CD4-positive, CD25-positive, alpha-beta regulatory T cell (primary cell): ENCODE data around the gene QSOX1. TPM values are rescaled to one million over a fixed set of nuclear protein-coding genes. Genes with fewer than 3 reads are reported as not detected.

ENCODE experiments used
- ATAC-seq, 2 donors: fragments of 150-1000 bp; cut with Tn5 transposase; one replicate each; pipeline ENCODE4 v1.10.0; 2021; ENCODE audit warnings: low read depth in 2 of 2, moderate number of reproducible peaks in 2 of 2, moderate library complexity in 1 of 2
- DNase-seq, 3 donors: peaks; one replicate each; pipeline versions ENCODE4 v3.0.0 to v3.0.0-alpha.2; 2012 to 2022; ENCODE audit warnings: mixed read lengths in 1 of 3
- H3K27ac ChIP-seq: one replicate; pipeline ENCODE4 v1.7.0; 2013; ENCODE audit warnings: mild to moderate bottlenecking, low read length; ENCODE audit not compliant: insufficient read depth, poor library complexity, severe bottlenecking
- H3K27me3 ChIP-seq: one replicate; pipeline ENCODE4 v1.7.0; 2013; ENCODE audit warnings: low read length; ENCODE audit not compliant: control insufficient read depth, insufficient read depth
- H3K36me3 ChIP-seq: one replicate; pipeline ENCODE4 v1.7.0; 2013; ENCODE audit warnings: mild to moderate bottlenecking, low read length, moderate library complexity; ENCODE audit not compliant: control insufficient read depth, insufficient read depth
- H3K4me1 ChIP-seq: 2 replicates; pipeline ENCODE4 v1.7.0; 2013; ENCODE audit warnings: mild to moderate bottlenecking, low read length; ENCODE audit not compliant: insufficient read depth, control insufficient read depth, poor library complexity, severe bottlenecking
- H3K4me3 ChIP-seq: one replicate; pipeline ENCODE4 v1.7.0; 2013; ENCODE audit warnings: low read depth, mild to moderate bottlenecking, low read length, moderate library complexity
- H3K9me3 ChIP-seq, 2 experiments: 1 replicate in 1 of 2; 2 replicates in 1 of 2; pipeline ENCODE4 v1.7.0; 2013; ENCODE audit warnings: low read length in 2 of 2, mild to moderate bottlenecking in 1 of 2, moderate library complexity in 1 of 2; ENCODE audit not compliant: control insufficient read depth in 2 of 2
- H3K27ac Mint-ChIP-seq, 3 donors: one replicate each; pipeline ENCODE4 v1.8.0; 2020 to 2022; ENCODE audit warnings: mild to moderate bottlenecking in 3 of 3, mixed read lengths in 3 of 3, moderate library complexity in 2 of 3
- H3K27me3 Mint-ChIP-seq: one replicate; pipeline ENCODE4 v1.8.0; 2022; ENCODE audit warnings: mild to moderate bottlenecking, mixed read lengths
- H3K36me3 Mint-ChIP-seq: one replicate; pipeline ENCODE4 v1.8.0; 2020; ENCODE audit warnings: mixed read lengths
- H3K4me1 Mint-ChIP-seq, 4 donors: one replicate each; pipeline ENCODE4 v1.8.0; 2020 to 2022; ENCODE audit warnings: mixed read lengths in 4 of 4, mild to moderate bottlenecking in 1 of 4
- H3K4me3 Mint-ChIP-seq, 4 donors: one replicate each; pipeline ENCODE4 v1.8.0; 2020 to 2022; ENCODE audit warnings: mild to moderate bottlenecking in 4 of 4, mixed read lengths in 4 of 4, moderate library complexity in 3 of 4
- H3K9me3 Mint-ChIP-seq, 7 donors: one replicate each; pipeline ENCODE4 v1.8.0; 2020 to 2022; ENCODE audit warnings: mixed read lengths in 7 of 7, mild to moderate bottlenecking in 3 of 7, moderate library complexity in 2 of 7
- polyA plus RNA-seq, 4 donors: library from polyadenylated mRNA; unstranded; fragments of 300-500 nt; fragmentation: Illumina TruSeq; gene quantifications; one replicate each; pipeline ENCODE4 v1.2.3, GENCODE V29; 2021
- total RNA-seq: library from RNA; stranded (reverse); gene quantifications from one replicate; pipeline ENCODE4 v1.2.3, GENCODE V29; 2022

The QSOX1 gene
- total and polyA plus RNA-seq, 5 donors from 2014 or later = 8.4 to 19.9 (median 10.7) TPM

GRCh38 chr1:180211860-180212229 lies 57.2 kb downstream of the QSOX1 start:
- no peak for ATAC-seq
- Mint-ChIP-seq H3K36me3 (no peaks in the 10 kb centered on the region), H3K9me3 (peaks cover 0 to 1% (median 0%) of the 10 kb centered on the region in 7 donors), H3K4me3 (no peak overlapping the region), H3K27me3 (peaks cover 23% of the 10 kb centered on the region), H3K27ac (peak overlapping the region in 1 of 3 donors; percentile 57), H3K4me1 (peaks cover 5 to 12% (median 11%) of the 10 kb centered on the region in 4 donors)
- DNase-seq = no peak
- H3K4me1 ChIP-seq = peaks cover 10% of the 10 kb centered on the region
- no peak overlapping the region for H3K27ac ChIP-seq
- no peaks in the 10 kb centered on the region for H3K36me3 ChIP-seq
- H3K27me3 ChIP-seq = no peaks in the 10 kb centered on the region
- no peaks in the 10 kb centered on the region for H3K9me3 ChIP-seq
- H3K4me3 ChIP-seq = no peak overlapping the region

GRCh38 chr1:180213401-180214170 lies 58.9 kb downstream of the QSOX1 start:
- ATAC-seq = peak; percentile 55 to 62
- peaks cover 5 to 12% (median 11%) of the 10 kb centered on the region in 4 donors for H3K4me1 Mint-ChIP-seq
- H3K36me3 Mint-ChIP-seq = no peaks in the 10 kb centered on the region
- Histone ChIP-seq H3K27me3 (no peaks in the 10 kb centered on the region), H3K27ac (no peak overlapping the region), H3K4me3 (peak overlapping the region; percentile 34), H3K36me3 (no peaks in the 10 kb centered on the region), H3K9me3 (no peaks in the 10 kb centered on the region), H3K4me1 (peaks cover 10% of the 10 kb centered on the region)
- no peak overlapping the region for H3K27ac Mint-ChIP-seq
- DNase-seq = peak; percentile 16 to 83 (median 32)
- H3K4me3 Mint-ChIP-seq = peak overlapping the region; percentile 25 to 79 (median 58)
- H3K9me3 Mint-ChIP-seq = peaks cover 0 to 1% (median 0%) of the 10 kb centered on the region in 7 donors
- H3K27me3 Mint-ChIP-seq = peaks cover 20% of the 10 kb centered on the region

GRCh38 chr1:180215856-180216625 lies 61.4 kb downstream of the QSOX1 start:
- no peak for ATAC-seq
- Mint-ChIP-seq H3K27ac (no peak overlapping the region), H3K9me3 (peaks cover 0 to 1% (median 0%) of the 10 kb centered on the region in 7 donors), H3K36me3 (no peaks in the 10 kb centered on the region), H3K4me3 (no peak overlapping the region), H3K4me1 (peaks cover 5 to 12% (median 11%) of the 10 kb centered on the region in 4 donors), H3K27me3 (peaks cover 21% of the 10 kb centered on the region)
- DNase-seq = no peak
- no peaks in the 10 kb centered on the region for H3K36me3 ChIP-seq
- no peak overlapping the region for H3K4me3 ChIP-seq
- no peaks in the 10 kb centered on the region for H3K9me3 ChIP-seq
- H3K27me3 ChIP-seq = no peaks in the 10 kb centered on the region
- H3K27ac ChIP-seq = no peak overlapping the region
- H3K4me1 ChIP-seq = peaks cover 10% of the 10 kb centered on the region

GRCh38 chr1:180217006-180217405 lies 62.3 kb downstream of the QSOX1 start:
- Mint-ChIP-seq H3K4me3 (no peak overlapping the region), H3K4me1 (peaks cover 5 to 12% (median 11%) of the 10 kb centered on the region in 4 donors), H3K36me3 (no peaks in the 10 kb centered on the region), H3K27me3 (peaks cover 26% of the 10 kb centered on the region), H3K9me3 (peaks cover 0 to 1% (median 0%) of the 10 kb centered on the region in 7 donors), H3K27ac (no peak overlapping the region)
- H3K9me3 ChIP-seq = no peaks in the 10 kb centered on the region
- H3K4me1 ChIP-seq = peaks cover 10% of the 10 kb centered on the region
- no peak overlapping the region for H3K4me3 ChIP-seq
- DNase-seq (no peak), ATAC-seq (no peak)
- no peak overlapping the region for H3K27ac ChIP-seq
- H3K36me3 ChIP-seq = no peaks in the 10 kb centered on the region
- H3K27me3 ChIP-seq = no peaks in the 10 kb centered on the region

GRCh38 chr1:180218806-180219765 lies 64.4 kb downstream of the QSOX1 start:
- Histone ChIP-seq H3K27ac (no peak overlapping the region), H3K27me3 (peaks cover 9% of the 10 kb centered on the region), H3K4me3 (no peak overlapping the region), H3K9me3 (no peaks in the 10 kb centered on the region), H3K36me3 (no peaks in the 10 kb centered on the region), H3K4me1 (peaks cover under 1% of the 10 kb centered on the region)
- Mint-ChIP-seq H3K27ac (no peak overlapping the region), H3K9me3 (no peaks in the 10 kb centered on the region), H3K4me3 (no peak overlapping the region), H3K4me1 (peaks cover 0 to 1% (median under 1%) of the 10 kb centered on the region in 4 donors), H3K27me3 (peaks cover 33% of the 10 kb centered on the region), H3K36me3 (no peaks in the 10 kb centered on the region)
- DNase-seq (no peak), ATAC-seq (no peak)

- H3K4me3 Mint-ChIP-seq = no peak overlapping the region
- H3K27me3 Mint-ChIP-seq = peaks cover 39% of the 10 kb centered on the region
- no peak overlapping the region for H3K4me3 ChIP-seq
- no peaks in the 10 kb centered on the region for H3K36me3 ChIP-seq
- no peak for DNase-seq
- H3K9me3 Mint-ChIP-seq = no peaks in the 10 kb centered on the region
- H3K27me3 ChIP-seq = peaks cover 12% of the 10 kb centered on the region
- H3K36me3 Mint-ChIP-seq = peaks cover 3% of the 10 kb centered on the region
- H3K9me3 ChIP-seq = no peaks in the 10 kb centered on the region
- no peak overlapping the region for H3K27ac Mint-ChIP-seq
- no peaks in the 10 kb centered on the region for H3K4me1 Mint-ChIP-seq
- no peak overlapping the region for H3K27ac ChIP-seq
- no peak for ATAC-seq
- H3K4me1 ChIP-seq = no peaks in the 10 kb centered on the region
Measured at GRCh38 chr1:180219776-180220175, 65.1 kb downstream of the QSOX1 start.

- Mint-ChIP-seq H3K36me3 (peaks cover 5% of the 10 kb centered on the region), H3K27ac (no peak overlapping the region), H3K27me3 (peaks cover 56% of the 10 kb centered on the region), H3K4me3 (no peak overlapping the region), H3K9me3 (peaks cover 0 to 1% (median 0%) of the 10 kb centered on the region in 7 donors), H3K4me1 (no peaks in the 10 kb centered on the region)
- H3K4me3 ChIP-seq = no peak overlapping the region
- H3K4me1 ChIP-seq = no peaks in the 10 kb centered on the region
- H3K9me3 ChIP-seq = no peaks in the 10 kb centered on the region
- no peak overlapping the region for H3K27ac ChIP-seq
- peaks cover 20% of the 10 kb centered on the region for H3K27me3 ChIP-seq
- H3K36me3 ChIP-seq = no peaks in the 10 kb centered on the region
- DNase-seq (no peak), ATAC-seq (no peak)
Measured at GRCh38 chr1:180221462-180221861, 66.8 kb downstream of the QSOX1 start.
